Measurements from ENCODE around the gene ZNF433. TPM values are rescaled to one million over a fixed set of nuclear protein-coding genes. Genes with fewer than 3 reads are reported as not detected.

Gene ZNF433
- total RNA-seq, 1 donor from 2014 or later, result 5.5 TPM

DNA sequence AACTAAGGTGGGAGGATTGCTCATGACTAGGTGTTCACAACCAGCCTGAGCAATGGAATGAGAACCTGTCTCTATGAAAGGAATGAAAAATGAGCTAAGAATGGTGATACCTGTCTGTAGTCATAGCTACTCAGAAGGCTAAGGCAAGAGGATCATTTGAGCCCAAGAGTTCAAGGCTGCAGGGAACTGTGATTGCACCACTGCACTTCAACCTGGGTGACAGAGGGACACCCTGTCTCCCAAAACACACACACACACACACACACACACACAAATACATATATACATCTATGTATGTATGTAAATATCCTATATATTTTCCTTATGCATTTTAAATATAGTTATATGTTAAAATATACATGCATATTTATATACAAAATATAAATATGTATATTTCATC lies 7.4 kb upstream of the ZNF433 start:
- Histone ChIP-seq H3K36me3 (ENCODE audit: control insufficient read depth, insufficient read depth, low read length) (no peaks in the 10 kb centered on the region), H3K27me3 (ENCODE audit: control insufficient read depth, insufficient read depth, low read length) (no peaks in the 10 kb centered on the region), H3K4me3 (ENCODE audit: low read depth, low read length) (no peak overlapping the region)
- FAIRE-seq (no peak), DNase-seq (ENCODE audit: low read depth) (no peak)
- TF ChIP-seq, protein P1, sequence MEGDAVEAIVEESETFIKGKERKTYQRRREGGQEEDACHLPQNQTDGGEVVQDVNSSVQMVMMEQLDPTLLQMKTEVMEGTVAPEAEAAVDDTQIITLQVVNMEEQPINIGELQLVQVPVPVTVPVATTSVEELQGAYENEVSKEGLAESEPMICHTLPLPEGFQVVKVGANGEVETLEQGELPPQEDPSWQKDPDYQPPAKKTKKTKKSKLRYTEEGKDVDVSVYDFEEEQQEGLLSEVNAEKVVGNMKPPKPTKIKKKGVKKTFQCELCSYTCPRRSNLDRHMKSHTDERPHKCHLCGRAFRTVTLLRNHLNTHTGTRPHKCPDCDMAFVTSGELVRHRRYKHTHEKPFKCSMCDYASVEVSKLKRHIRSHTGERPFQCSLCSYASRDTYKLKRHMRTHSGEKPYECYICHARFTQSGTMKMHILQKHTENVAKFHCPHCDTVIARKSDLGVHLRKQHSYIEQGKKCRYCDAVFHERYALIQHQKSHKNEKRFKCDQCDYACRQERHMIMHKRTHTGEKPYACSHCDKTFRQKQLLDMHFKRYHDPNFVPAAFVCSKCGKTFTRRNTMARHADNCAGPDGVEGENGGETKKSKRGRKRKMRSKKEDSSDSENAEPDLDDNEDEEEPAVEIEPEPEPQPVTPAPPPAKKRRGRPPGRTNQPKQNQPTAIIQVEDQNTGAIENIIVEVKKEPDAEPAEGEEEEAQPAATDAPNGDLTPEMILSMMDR (IDR thresholded peaks at IDR 0.05; ENCODE audit: insufficient read depth, low read length, severe bottlenecking), result no peak

DNA sequence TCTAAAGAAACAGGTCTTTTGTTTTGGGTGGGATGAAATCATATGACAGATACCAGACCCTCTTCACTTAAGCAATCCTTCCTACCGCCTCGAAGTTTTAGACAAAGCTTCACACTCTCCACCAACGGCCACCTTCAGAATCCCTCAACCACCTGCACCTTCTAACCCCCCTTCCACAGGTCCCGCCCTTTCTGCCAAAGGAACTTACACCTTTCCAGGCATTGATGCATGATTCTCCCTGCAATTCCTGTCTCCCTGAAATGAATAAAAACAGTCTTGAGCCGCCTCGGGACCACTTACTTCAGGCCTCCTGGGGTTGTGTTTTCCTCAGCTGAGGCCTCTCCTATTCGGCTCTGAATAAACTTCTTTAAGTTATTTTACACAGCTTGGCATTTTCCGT lies 859 bp downstream of the ZNF433 start:
- TF ChIP-seq, protein P1 (IDR thresholded peaks at IDR 0.05; ENCODE audit: insufficient read depth, low read length, severe bottlenecking), result no peak
- FAIRE-seq (no peak), DNase-seq (ENCODE audit: low read depth) (no peak)
- H3K36me3 ChIP-seq (ENCODE audit: control insufficient read depth, insufficient read depth, low read length), result peaks cover 1% of the 10 kb centered on the region
- no peaks in the 10 kb centered on the region for H3K27me3 ChIP-seq (ENCODE audit: control insufficient read depth, insufficient read depth, low read length)
- peak overlapping the region; percentile 97 for H3K4me3 ChIP-seq (ENCODE audit: low read depth, low read length)

DNA sequence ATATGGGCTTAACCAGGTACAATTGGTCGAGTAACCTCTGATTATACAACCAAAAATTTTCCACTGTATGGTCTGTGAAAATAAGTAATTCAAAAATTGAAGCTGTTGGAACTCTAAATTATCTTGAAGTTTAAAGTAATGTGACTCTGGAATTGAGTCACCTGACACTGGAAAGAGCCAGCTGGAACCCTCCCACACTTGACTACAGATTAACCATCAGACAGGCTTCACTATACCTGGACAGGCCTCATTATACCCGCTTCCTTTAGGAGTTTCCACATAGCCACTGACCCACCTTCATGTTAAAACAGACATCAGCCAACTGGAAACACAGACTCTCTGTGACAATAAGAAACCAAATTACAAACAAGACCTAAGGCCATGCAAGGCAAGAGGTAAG lies 1.3 kb downstream of the ZNF433 start:
- no peak for FAIRE-seq
- H3K27me3 ChIP-seq (ENCODE audit: control insufficient read depth, insufficient read depth, low read length), result no peaks in the 10 kb centered on the region
- TF ChIP-seq, protein P1 (IDR thresholded peaks at IDR 0.05; ENCODE audit: insufficient read depth, low read length, severe bottlenecking), result no peak
- H3K4me3 ChIP-seq (ENCODE audit: low read depth, low read length), result peak overlapping the region; percentile 97
- no peak for DNase-seq (ENCODE audit: low read depth)
- peaks cover 1% of the 10 kb centered on the region for H3K36me3 ChIP-seq (ENCODE audit: control insufficient read depth, insufficient read depth, low read length)

DNA sequence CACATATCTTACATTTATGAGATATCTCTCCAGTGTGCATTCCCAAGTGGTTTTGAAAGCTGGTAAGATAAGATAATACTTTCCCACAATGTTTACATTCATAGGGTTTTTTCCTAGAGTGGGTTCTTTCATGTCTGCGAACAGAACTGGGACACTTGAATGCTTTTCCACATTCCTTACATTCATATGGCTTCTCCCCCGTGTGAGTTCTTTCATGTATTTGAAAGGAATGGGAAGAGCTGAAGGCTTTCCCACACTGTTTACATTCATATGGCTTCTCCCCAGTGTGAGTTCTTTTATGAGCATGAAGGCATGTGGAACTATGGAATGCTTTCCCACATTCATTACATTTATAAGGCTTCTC lies 19.7 kb downstream of the ZNF433 start:
- TF ChIP-seq, protein P1 (IDR thresholded peaks at IDR 0.05; ENCODE audit: insufficient read depth, low read length, severe bottlenecking), result no peak
- FAIRE-seq (no peak), DNase-seq (ENCODE audit: low read depth) (no peak)
- Histone ChIP-seq H3K27me3 (ENCODE audit: control insufficient read depth, insufficient read depth, low read length) (no peaks in the 10 kb centered on the region), H3K4me3 (ENCODE audit: low read depth, low read length) (no peak overlapping the region), H3K36me3 (ENCODE audit: control insufficient read depth, insufficient read depth, low read length) (peaks cover 6% of the 10 kb centered on the region)

DNA sequence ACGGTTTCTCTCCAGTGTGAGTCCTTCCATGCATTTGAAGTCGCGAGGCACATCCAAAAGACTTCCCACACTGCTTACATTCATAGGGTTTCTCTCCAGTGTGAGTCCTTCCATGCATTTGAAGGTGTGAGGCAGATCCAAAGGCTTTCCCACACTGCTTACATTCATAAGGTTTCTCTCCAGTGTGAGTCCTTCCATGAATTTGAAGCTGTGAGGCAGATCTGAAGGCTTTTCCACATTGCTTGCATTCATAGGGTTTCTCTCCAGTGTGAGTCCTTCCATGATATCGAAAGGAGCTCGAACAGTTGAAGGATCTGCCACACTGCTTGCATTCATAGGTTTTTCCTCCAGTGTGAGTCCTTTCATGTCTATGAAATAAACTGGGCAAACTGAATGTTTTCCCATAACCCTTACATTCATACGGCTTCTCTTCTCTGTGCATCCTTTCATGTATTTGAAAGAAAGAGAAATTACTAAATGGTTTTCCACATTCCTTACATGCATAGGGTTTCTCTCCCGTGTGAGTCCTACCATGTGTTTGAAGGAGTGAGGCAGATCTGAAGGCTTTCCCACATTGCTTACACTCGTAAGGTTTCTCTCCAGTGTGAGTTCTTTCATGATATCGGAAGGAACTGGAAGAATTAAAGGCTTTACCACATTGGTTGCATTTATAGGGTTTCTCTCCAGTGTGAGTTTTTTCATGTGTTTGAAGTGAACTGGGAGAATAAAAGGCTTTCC lies 20.3 kb downstream of the ZNF433 start:
- TF ChIP-seq, protein P1 (IDR thresholded peaks at IDR 0.05; ENCODE audit: insufficient read depth, low read length, severe bottlenecking), result no peak
- peaks cover 6% of the 10 kb centered on the region for H3K36me3 ChIP-seq (ENCODE audit: control insufficient read depth, insufficient read depth, low read length)
- H3K4me3 ChIP-seq (ENCODE audit: low read depth, low read length), result no peak overlapping the region
- DNase-seq (ENCODE audit: low read depth) (no peak), FAIRE-seq (no peak)
- no peaks in the 10 kb centered on the region for H3K27me3 ChIP-seq (ENCODE audit: control insufficient read depth, insufficient read depth, low read length)

Measured in bronchial epithelial cell (primary cell).